ENCODE measurements around the gene MICU1. TPM values are rescaled to one million over a fixed set of nuclear protein-coding genes. Genes with fewer than 3 reads are reported as not detected.

The MICU1 gene
- total and polyA plus RNA-seq, 2 donors (not counting 3 experiments of a cell fraction or from before 2014, with no cell fraction given) = 27.5 to 48.0 TPM

- Histone ChIP-seq H3K27me3 (ENCODE audit: control insufficient read depth in 2 of 2, insufficient read depth in 2 of 2, low read length in 2 of 2) (no peaks in the 10 kb centered on the region), H4K20me1 (replicated peaks; ENCODE audit: control insufficient read depth, extremely low read depth, insufficient read depth, low read length) (no peaks in the 10 kb centered on the region), H3K9me1 (replicated peaks; ENCODE audit: control insufficient read depth, extremely low read depth, insufficient read depth, low read length) (no peaks in the 10 kb centered on the region), H3K4me2 (ENCODE audit: insufficient read depth, low read length) (no peak overlapping the region), H3K9ac (replicated peaks; ENCODE audit: extremely low read depth, insufficient read depth, low read length) (no peak overlapping the region), H2AFZ (ENCODE audit: low read depth, low read length) (no peak overlapping the region), H3K9me3 (replicated peaks; ENCODE audit: control insufficient read depth, insufficient read depth, low read length) (no peaks in the 10 kb centered on the region), H3K27ac (ENCODE audit: insufficient read depth, low read depth, low read length) (no peak overlapping the region), H3K4me1 (ENCODE audit: control insufficient read depth, extremely low read depth, insufficient read depth, low read length) (peaks cover 4% of the 10 kb centered on the region), H3K4me3 (replicated peaks in 1 of 3; ENCODE audit: insufficient read depth in 1 of 3, low read depth in 1 of 3, low read length in 3 of 3) (no peak overlapping the region), H3K79me2 (ENCODE audit: control insufficient read depth, insufficient read depth, low read length) (no peaks in the 10 kb centered on the region), H3K36me3 (ENCODE audit: control insufficient read depth in 2 of 2, extremely low read depth in 1 of 2, insufficient read depth in 2 of 2, low read length in 2 of 2) (peaks cover 0 to 6% of the 10 kb centered on the region in 2 experiments)
- dilution Hi-C loops (cut with MboI; ENCODE audit: extremely low pct_ligation_motif_present, low sequenced_read_pairs) = no loop called here
- TF ChIP-seq EZH2 (IDR thresholded peaks at IDR 0.05; ENCODE audit: borderline replicate concordance, low read depth, low read length, severe bottlenecking) = no peak
- TF ChIP-seq MYC (IDR thresholded peaks at IDR 0.05; ENCODE audit: low read depth, low read length) = no peak
- TF ChIP-seq POLR2A (IDR thresholded peaks at IDR 0.05; ENCODE audit: low read depth, low read length) = no peak
- no peak for TF ChIP-seq JUN (IDR thresholded peaks at IDR 0.05; ENCODE audit: borderline replicate concordance, insufficient read depth, insufficient read length, low read depth)
- no peak for TF ChIP-seq POLR2AphosphoS5 (IDR thresholded peaks at IDR 0.05; ENCODE audit: insufficient read depth, low read depth, low read length)
- TF ChIP-seq GATA2 (IDR thresholded peaks at IDR 0.05; ENCODE audit: insufficient read depth, insufficient read length, low read depth, low read length) = no peak
- intact Hi-C loops (cut with micrococcal nuclease) = loop anchor here (2.0 kb wide), 1 partner anchor 328 kb away; the partner anchor contains the start of gene MCU
- ChIA-PET POLR2A (no interaction called here), CTCF (interaction anchor here (0.7 to 4.5 kb wide), 11 partner anchors 9 to 796 kb away, joined by 3 to 79 read pairs (median 4); no protein-coding TSS in a partner anchor)
- FAIRE-seq (no peak), DNase-seq (ENCODE audit: low read depth, low spot score) (no peak)
- no TSS peak for BruUV-seq (replicated peaks)
Measured at GRCh38 chr10:72365106-72365895, 260.6 kb downstream of the MICU1 start.

Data from endothelial cell of umbilical vein (primary cell).